ENCODE results near the gene ADAMTSL4. TPM values are rescaled to one million over a fixed set of nuclear protein-coding genes. Genes with fewer than 3 reads are reported as not detected.

The ADAMTSL4 gene
- total and polyA plus RNA-seq, 4 donors: 23.2 to 104 (median 48.0) TPM

GRCh38 chr1:150609732-150610131, 60.5 kb downstream of the ADAMTSL4 start:
- ATAC-seq (ENCODE audit: insufficient read depth, low FRiP score) (no peak), DNase-seq (peak in 2 of 3 donors; percentile 23 to 29)
- Histone ChIP-seq H3K27me3 (ENCODE audit: control insufficient read depth in 3 of 3, insufficient read depth in 3 of 3, low read length in 2 of 3) (no peaks in the 10 kb centered on the region), H3K4me1 (ENCODE audit: control insufficient read depth in 5 of 5, insufficient read depth in 5 of 5, low read length in 5 of 5) (peaks cover 0 to 14% (median 4%) of the 10 kb centered on the region in 5 donors), H3K36me3 (ENCODE audit: control insufficient read depth in 4 of 4, insufficient read depth in 4 of 4, low read length in 4 of 4) (peaks cover 0 to 12% (median under 1%) of the 10 kb centered on the region in 4 donors), H3K9ac (ENCODE audit: insufficient read depth in 1 of 2, low read length in 2 of 2) (no peak overlapping the region), H3K9me3 (ENCODE audit: control insufficient read depth in 4 of 4, insufficient read depth in 3 of 4, low read length in 3 of 4) (no peaks in the 10 kb centered on the region), H3K4me3 (no peak overlapping the region), H3K27ac (ENCODE audit: low read depth in 1 of 2, low read length in 1 of 2) (peak overlapping the region in 1 of 2 donors; percentile 94)
- WGBS, 2 donors: 66 to 69% methylated on average over 2 of the region's 2 CpGs
- TF ChIP-seq, protein P1, sequence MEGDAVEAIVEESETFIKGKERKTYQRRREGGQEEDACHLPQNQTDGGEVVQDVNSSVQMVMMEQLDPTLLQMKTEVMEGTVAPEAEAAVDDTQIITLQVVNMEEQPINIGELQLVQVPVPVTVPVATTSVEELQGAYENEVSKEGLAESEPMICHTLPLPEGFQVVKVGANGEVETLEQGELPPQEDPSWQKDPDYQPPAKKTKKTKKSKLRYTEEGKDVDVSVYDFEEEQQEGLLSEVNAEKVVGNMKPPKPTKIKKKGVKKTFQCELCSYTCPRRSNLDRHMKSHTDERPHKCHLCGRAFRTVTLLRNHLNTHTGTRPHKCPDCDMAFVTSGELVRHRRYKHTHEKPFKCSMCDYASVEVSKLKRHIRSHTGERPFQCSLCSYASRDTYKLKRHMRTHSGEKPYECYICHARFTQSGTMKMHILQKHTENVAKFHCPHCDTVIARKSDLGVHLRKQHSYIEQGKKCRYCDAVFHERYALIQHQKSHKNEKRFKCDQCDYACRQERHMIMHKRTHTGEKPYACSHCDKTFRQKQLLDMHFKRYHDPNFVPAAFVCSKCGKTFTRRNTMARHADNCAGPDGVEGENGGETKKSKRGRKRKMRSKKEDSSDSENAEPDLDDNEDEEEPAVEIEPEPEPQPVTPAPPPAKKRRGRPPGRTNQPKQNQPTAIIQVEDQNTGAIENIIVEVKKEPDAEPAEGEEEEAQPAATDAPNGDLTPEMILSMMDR (IDR thresholded peaks at IDR 0.05; ENCODE audit: control extremely low read depth, extremely low read depth): no peak

Small RNA genes within 50 kb of the gene (small RNA-seq; reads per million reads assigned to genes)
- not detected for gene MIR4257 (ENCODE audit: low replicate concordance)
- not detected for gene RF00015 (ENCODE audit: low replicate concordance)
- gene RF00561 (ENCODE audit: low replicate concordance): not detected
- not detected for gene RN7SL473P (ENCODE audit: low replicate concordance)
- gene RN7SL600P (ENCODE audit: low replicate concordance): not detected

Other genes starting within 250 kb of the ADAMTSL4 start
- 10 to 100 TPM; 52.8 to 89.6 TPM for gene PRPF3, start 227.9 kb upstream of the ADAMTSL4 start, total RNA-seq
- 10 to 100 TPM; 33.2 to 36.8 TPM for gene PRPF3, start 227.9 kb upstream of the ADAMTSL4 start, polyA plus RNA-seq
- gene RPRD2, start 185.3 kb upstream of the ADAMTSL4 start, total RNA-seq: 10 to 100 TPM; 22.2 to 27.8 TPM
- 1 to 10 TPM; 7.1 to 7.2 TPM for gene RPRD2, start 185.3 kb upstream of the ADAMTSL4 start, polyA plus RNA-seq
- 10 to 100 TPM; 15.2 to 20.5 TPM for gene TARS2, start 62.0 kb upstream of the ADAMTSL4 start, total RNA-seq
- 10 to 100 TPM; 14.3 to 14.5 TPM for gene TARS2, start 62.0 kb upstream of the ADAMTSL4 start, polyA plus RNA-seq
- 10 to 100 TPM in 1 of 2 donors, 1 to 10 TPM in 1; 1.2 to 20.0 TPM for gene ECM1, start 41.3 kb upstream of the ADAMTSL4 start, total RNA-seq
- gene ECM1, start 41.3 kb upstream of the ADAMTSL4 start, polyA plus RNA-seq: 10 to 100 TPM in 1 of 2 donors, 1 to 10 TPM in 1; 9.0 to 12.3 TPM
- gene FALEC, start 33.7 kb upstream of the ADAMTSL4 start, total RNA-seq: not detected
- gene FALEC, start 33.7 kb upstream of the ADAMTSL4 start, polyA plus RNA-seq: under 1 TPM in 1 of 2 donors, not detected in 1; 0.09 TPM
- 100 to 1,000 TPM; 293 to 336 TPM for gene MCL1, start 30.2 kb downstream of the ADAMTSL4 start, total RNA-seq
- gene MCL1, start 30.2 kb downstream of the ADAMTSL4 start, polyA plus RNA-seq: 100 to 1,000 TPM; 109 to 307 TPM
- 100 to 1,000 TPM; 133 to 245 TPM for gene ENSA, start 80.2 kb downstream of the ADAMTSL4 start, total RNA-seq
- gene ENSA, start 80.2 kb downstream of the ADAMTSL4 start, polyA plus RNA-seq: 100 to 1,000 TPM; 133 to 184 TPM
- gene GOLPH3L, start 147.7 kb downstream of the ADAMTSL4 start, total RNA-seq: 10 to 100 TPM; 26.1 to 37.2 TPM
- 10 to 100 TPM; 13.8 to 14.4 TPM for gene GOLPH3L, start 147.7 kb downstream of the ADAMTSL4 start, polyA plus RNA-seq
- 1 to 10 TPM in 1 of 2 donors, under 1 TPM in 1; 0.77 to 1.2 TPM for gene HORMAD1, start 171.5 kb downstream of the ADAMTSL4 start, total RNA-seq
- under 1 TPM; 0.17 to 0.26 TPM for gene HORMAD1, start 171.5 kb downstream of the ADAMTSL4 start, polyA plus RNA-seq
- gene CTSS, start 216.4 kb downstream of the ADAMTSL4 start, total RNA-seq: 100 to 1,000 TPM; 244 to 293 TPM
- 100 to 1,000 TPM in 1 of 2 donors, 10 to 100 TPM in 1; 79.2 to 516 TPM for gene CTSS, start 216.4 kb downstream of the ADAMTSL4 start, polyA plus RNA-seq